Lung microvascular endothelial cell (primary cell): Measurements from ENCODE around the gene ZFPL1. TPM values are rescaled to one million over a fixed set of nuclear protein-coding genes. Genes with fewer than 3 reads are reported as not detected.
A peak's percentile ranks its signal among the peaks of the same experiment; 100 is the strongest.
"Not testable (repeated sequence)": the region's sequence is repeated elsewhere in the genome, so short reads cannot be mapped to it uniquely, and the experiment has no call there.

Source experiments
- DNase-seq, 2 donors: peaks; one replicate each; pipeline versions ENCODE4 v3.0.0 to v3.0.0-alpha.2; 2010; ENCODE audit warnings: low read depth in 2 of 2
- total RNA-seq: library from RNA; depleted of rRNA; stranded (reverse); fragments of >200 nt; gene quantifications from 2 replicates; pipeline ENCODE4 v1.2.1, GENCODE V29; 2014

ZFPL1 gene
- total RNA-seq, 1 donor from 2014 or later = 24.0 TPM

- DNase-seq = no peak
Measured at GRCh38 chr11:65113839-65114238, 29.8 kb downstream of the ZFPL1 start.

GRCh38 chr11:65114538-65115171 lies 30.6 kb downstream of the ZFPL1 start:
- no peak for DNase-seq

- no peak for DNase-seq
Measured at GRCh38 chr11:65115361-65116082, 31.5 kb downstream of the ZFPL1 start.

GRCh38 chr11:65116370-65117205 lies 32.6 kb downstream of the ZFPL1 start:
- DNase-seq = peak; percentile 51 to 61

GRCh38 chr11:65117206-65118096 lies 33.4 kb downstream of the ZFPL1 start, which contains the start of gene ZNHIT2:
ZNHIT2 (minus strand) TSS chr11:65117701; CDS start chr11:65117653, 48 bp downstream.
- peak; percentile 99 for DNase-seq

GRCh38 chr11:65118097-65118837 lies 34.2 kb downstream of the ZFPL1 start:
- DNase-seq = no peak

GRCh38 chr11:65118891-65119669 lies 35.1 kb downstream of the ZFPL1 start:
- DNase-seq = not testable (repeated sequence)

GRCh38 chr11:65119670-65119995 lies 35.6 kb downstream of the ZFPL1 start:
- DNase-seq = no peak

- DNase-seq = no peak
Measured at GRCh38 chr11:65120831-65121230, 36.8 kb downstream of the ZFPL1 start.

GRCh38 chr11:65121447-65121864 lies 37.4 kb downstream of the ZFPL1 start:
- peak in 1 of 2 donors; percentile 40 for DNase-seq

- peak; percentile 98 to 99 for DNase-seq
Measured at GRCh38 chr11:65121865-65122696, 38.1 kb downstream of the ZFPL1 start, which contains the start of the genes FAU and MRPL49. FAU (minus strand) TSS chr11:65122134; CDS start chr11:65121813, 321 bp downstream. MRPL49 (plus strand) TSS chr11:65122321; CDS start chr11:65122347, 26 bp downstream.

GRCh38 chr11:65124480-65125196 lies 40.6 kb downstream of the ZFPL1 start:
- DNase-seq = no peak

- no peak for DNase-seq
Measured at GRCh38 chr11:65125197-65126056, 41.4 kb downstream of the ZFPL1 start.

GRCh38 chr11:65126624-65127274 lies 42.7 kb downstream of the ZFPL1 start:
- DNase-seq = no peak

- DNase-seq = no peak
Measured at GRCh38 chr11:65127473-65128181, 43.6 kb downstream of the ZFPL1 start.
